H1 (cell line): ENCODE measurements around the gene FAM98A. TPM values are rescaled to one million over a fixed set of nuclear protein-coding genes. Genes with fewer than 3 reads are reported as not detected.

Experiments
- CBX8 ChIP-seq: fragments of 300-800, 300-1000 bp; sonication (generic); IDR thresholded peaks from 2 replicates; pipeline ENCODE4 v1.7.1; 2016; ENCODE audit warnings: low read depth, low read length, borderline replicate concordance
- KDM1A ChIP-seq: fragments of 200-600, 300-600 bp; sonication (generic); IDR thresholded peaks from 2 replicates; pipeline ENCODE4 v1.7.1; 2016; ENCODE audit warnings: mild to moderate bottlenecking, low read length, borderline replicate concordance
- KDM4A ChIP-seq: IDR thresholded peaks from one replicate; pipeline ENCODE4 v1.7.1; 2012; ENCODE audit warnings: low read depth, mild to moderate bottlenecking, moderate library complexity, low read length, inconsistent platforms; ENCODE audit not compliant: severe bottlenecking
- PHF8 ChIP-seq: fragments of 200-600 bp; sonication (generic); conservative IDR thresholded peaks from 2 replicates; pipeline ENCODE4 v1.7.1; 2012; ENCODE audit warnings: low read depth, mild to moderate bottlenecking, inconsistent platforms, low read length, moderate library complexity
- SP2 ChIP-seq: IDR thresholded peaks from 2 replicates; pipeline ENCODE4 v1.6.1; 2012; ENCODE audit warnings: mild to moderate bottlenecking, low read length, inconsistent platforms
- TEAD4 ChIP-seq: IDR thresholded peaks from 2 replicates; pipeline ENCODE4 v1.6.1; 2012; ENCODE audit warnings: low read depth, low read length, inconsistent platforms, mixed read lengths
- polyA plus RNA-seq, 7 experiments: library from polyadenylated mRNA; depleted of rRNA in 3 of 7; stranded (reverse) in 5 of 7; unstranded in 2 of 7; fragments of >200 nt in 5 of 7; fragments of 200-250 nt in 2 of 7; gene quantifications; 1 replicate in 5 of 7; 2 replicates in 1 of 7; 4 replicates in 1 of 7; pipeline versions ENCODE4 v1.2.1 to v1.2.3, GENCODE V29; 2011 to 2013; ENCODE audit warnings: missing spikeins in 2 of 7, mixed read lengths in 2 of 7
- total RNA-seq: library from RNA; stranded (reverse); fragmentation: NEBNext Ultra II Directional; extraction: Animal tissue kit (Norgen Biotek cat#: 25700); gene quantifications from 2 replicates; pipeline ENCODE4 v1.2.1, GENCODE V29; 2021

FAM98A gene
- total and polyA plus RNA-seq, 2 of the 8 experiments (the other 6 are each of a cell fraction or from before 2014, with no cell fraction given): 53.2 to 103 TPM

DNA sequence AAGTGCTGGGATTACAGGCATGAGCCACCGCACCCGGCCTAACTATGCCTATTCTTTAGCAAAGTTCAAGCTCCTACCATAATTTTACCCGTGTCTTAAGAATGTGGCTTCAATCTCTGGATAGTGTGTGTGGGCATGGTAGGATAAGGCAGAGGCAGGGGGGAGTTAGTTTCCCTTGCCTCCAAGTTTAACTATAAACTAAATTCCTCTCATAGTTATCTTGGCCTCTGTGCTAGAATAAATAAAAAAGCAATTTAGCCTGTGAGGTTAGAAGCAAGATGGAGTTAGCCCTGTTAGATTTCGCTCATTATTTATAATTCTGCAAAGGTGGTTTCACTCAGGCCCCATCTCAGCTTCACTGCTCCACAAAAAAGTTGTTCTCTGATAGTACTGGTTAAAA, 7.0 kb upstream of the FAM98A start (continued):
- no peak for TF ChIP-seq SP2
- no peak for TF ChIP-seq CBX8
- TF ChIP-seq KDM1A: no peak
- TF ChIP-seq KDM4A: no peak
- TF ChIP-seq TEAD4: no peak
- TF ChIP-seq PHF8: no peak
